ENCODE measurements around the gene BDP1.
"Not testable (repeated sequence)": the region's sequence is repeated elsewhere in the genome, so short reads cannot be mapped to it uniquely, and the experiment has no call there.

BDP1 gene

DNA sequence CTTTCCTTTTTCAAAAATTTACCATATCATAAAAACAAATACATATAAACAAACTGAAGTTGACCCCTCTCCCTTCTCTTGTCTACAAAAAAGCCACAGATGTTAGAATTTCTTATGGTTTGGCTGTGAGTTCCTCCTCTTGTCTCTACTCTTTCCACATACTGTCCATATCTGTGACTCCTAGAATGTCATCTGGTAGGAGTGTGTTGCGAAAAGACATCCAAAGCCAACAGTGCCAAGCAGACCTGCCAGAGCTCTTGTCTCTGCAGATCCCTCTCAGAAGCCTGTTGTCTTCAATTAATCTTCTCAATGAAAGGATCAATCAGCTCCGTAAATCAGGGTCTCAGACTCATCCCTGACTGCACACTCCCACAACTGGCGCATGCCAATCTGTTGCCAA is 31.6 kb upstream of the BDP1 start:
- H2AFZ ChIP-seq (ENCODE audit: low read length); H3K4me3 ChIP-seq (ENCODE audit: low read depth, low read length, poor library complexity, severe bottlenecking); H3F3A ChIP-seq (ENCODE audit: insufficient read depth, low read length); H3K9me2 ChIP-seq (ENCODE audit: low read depth, low read length); H3K27ac ChIP-seq (ENCODE audit: low read depth, low read length, poor library complexity, severe bottlenecking); H3K9me3 ChIP-seq (ENCODE audit: low read length); H3K4me2 ChIP-seq (ENCODE audit: low read length); H4K20me1 ChIP-seq (ENCODE audit: insufficient read depth, low read length); H3K36me3 ChIP-seq (ENCODE audit: insufficient read depth, low read length); H3K27me3 ChIP-seq (ENCODE audit: insufficient read depth, low read length); H3K9ac ChIP-seq (ENCODE audit: low read length); H3K4me1 ChIP-seq (ENCODE audit: insufficient read depth, low read length, severe bottlenecking); H3K79me2 ChIP-seq (ENCODE audit: insufficient read depth, low read length): not testable (repeated sequence)

DNA sequence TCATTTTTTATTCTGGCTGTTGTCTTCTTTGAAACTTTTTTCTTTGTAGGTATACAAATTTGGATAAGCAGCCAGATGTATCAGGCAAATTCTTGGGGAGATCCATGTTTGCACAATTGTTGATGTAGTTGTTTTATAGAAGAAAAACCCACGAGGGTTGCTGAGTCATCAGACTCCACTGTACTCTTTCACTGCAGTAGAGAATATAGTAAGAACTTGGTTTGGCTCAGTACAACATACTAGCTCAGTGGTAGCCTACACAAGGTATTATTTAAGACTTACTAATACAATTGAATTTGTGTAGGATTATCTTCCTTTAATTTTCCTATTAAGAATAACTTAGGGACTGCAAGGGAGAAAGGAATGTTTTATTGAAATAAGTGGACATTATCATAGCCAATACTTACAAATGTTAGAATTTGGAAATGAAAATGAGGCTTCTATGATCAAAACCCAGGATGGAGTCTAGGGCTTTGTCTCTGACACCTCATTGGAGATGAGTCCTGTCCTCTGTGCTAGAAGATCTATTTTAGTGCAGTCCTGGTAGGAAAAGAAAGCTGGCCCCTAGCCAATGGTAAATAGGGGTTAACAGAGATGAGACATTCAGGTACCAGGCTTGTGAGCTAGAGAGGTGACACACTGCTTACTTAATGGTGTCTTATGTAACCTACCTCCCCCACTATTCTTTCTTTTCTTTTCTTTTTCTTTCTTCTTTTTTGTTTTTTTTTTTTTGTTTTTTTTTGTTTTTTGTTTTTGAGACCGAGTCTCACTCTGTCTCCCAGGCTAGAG is 28.6 kb upstream of the BDP1 start:
- not testable (repeated sequence) for H3K79me2 ChIP-seq (ENCODE audit: insufficient read depth, low read length); H3K27ac ChIP-seq (ENCODE audit: low read depth, low read length, poor library complexity, severe bottlenecking); H3K9ac ChIP-seq (ENCODE audit: low read length); H3K36me3 ChIP-seq (ENCODE audit: insufficient read depth, low read length); H4K20me1 ChIP-seq (ENCODE audit: insufficient read depth, low read length); H3K9me3 ChIP-seq (ENCODE audit: low read length); H3K9me2 ChIP-seq (ENCODE audit: low read depth, low read length); H3K4me3 ChIP-seq (ENCODE audit: low read depth, low read length, poor library complexity, severe bottlenecking); H3K4me1 ChIP-seq (ENCODE audit: insufficient read depth, low read length, severe bottlenecking); H3K4me2 ChIP-seq (ENCODE audit: low read length); H2AFZ ChIP-seq (ENCODE audit: low read length); H3F3A ChIP-seq (ENCODE audit: insufficient read depth, low read length); H3K27me3 ChIP-seq (ENCODE audit: insufficient read depth, low read length)

DNA sequence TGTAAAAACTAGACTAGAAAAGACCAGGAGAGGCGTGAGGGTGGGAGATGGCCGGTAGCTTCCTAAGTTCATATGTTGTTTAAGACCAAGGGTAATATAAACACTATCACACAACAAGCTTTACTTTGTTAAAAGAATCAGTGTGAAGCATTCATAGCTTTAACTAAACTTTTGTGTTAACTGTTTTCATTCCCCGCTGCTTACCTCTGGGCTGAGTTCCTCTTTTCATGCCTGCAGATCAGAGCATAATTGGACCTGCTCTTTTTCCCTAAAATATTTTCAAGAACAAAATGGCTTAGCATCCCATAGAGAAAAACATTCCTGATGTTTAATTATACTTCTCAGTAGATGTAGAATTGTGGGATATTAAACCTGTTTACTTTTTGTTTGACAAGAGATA is 23.0 kb upstream of the BDP1 start:
- not testable (repeated sequence) for H3K4me3 ChIP-seq (ENCODE audit: low read depth, low read length, poor library complexity, severe bottlenecking); H3K36me3 ChIP-seq (ENCODE audit: insufficient read depth, low read length); H3K27ac ChIP-seq (ENCODE audit: low read depth, low read length, poor library complexity, severe bottlenecking); H3K9ac ChIP-seq (ENCODE audit: low read length); H3K9me3 ChIP-seq (ENCODE audit: low read length); H3K4me1 ChIP-seq (ENCODE audit: insufficient read depth, low read length, severe bottlenecking); H3F3A ChIP-seq (ENCODE audit: insufficient read depth, low read length); H3K27me3 ChIP-seq (ENCODE audit: insufficient read depth, low read length); H3K79me2 ChIP-seq (ENCODE audit: insufficient read depth, low read length); H3K4me2 ChIP-seq (ENCODE audit: low read length); H2AFZ ChIP-seq (ENCODE audit: low read length); H4K20me1 ChIP-seq (ENCODE audit: insufficient read depth, low read length); H3K9me2 ChIP-seq (ENCODE audit: low read depth, low read length)

DNA sequence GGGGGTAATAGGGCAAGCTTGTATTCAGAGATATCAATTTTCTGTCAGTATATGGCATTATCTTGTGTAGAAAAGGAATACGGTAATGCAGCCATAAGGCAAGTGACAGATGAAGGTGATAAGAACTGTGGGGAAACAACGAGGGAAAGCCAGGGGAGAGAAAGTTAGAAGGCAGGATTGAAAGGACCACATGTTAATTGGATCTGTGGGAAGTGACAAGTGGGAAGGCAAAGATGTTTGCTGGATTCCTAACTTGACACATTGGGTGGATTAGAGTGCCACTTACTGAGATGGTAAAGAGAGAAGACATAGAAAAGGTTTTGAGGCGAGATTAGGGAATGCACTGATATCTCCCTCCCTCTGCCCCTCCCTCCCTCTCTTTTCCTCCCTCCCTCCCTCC is 20.6 kb upstream of the BDP1 start:
- not testable (repeated sequence) for H3K4me1 ChIP-seq (ENCODE audit: insufficient read depth, low read length, severe bottlenecking); H3K27me3 ChIP-seq (ENCODE audit: insufficient read depth, low read length); H3K9me2 ChIP-seq (ENCODE audit: low read depth, low read length); H3K4me2 ChIP-seq (ENCODE audit: low read length); H4K20me1 ChIP-seq (ENCODE audit: insufficient read depth, low read length); H3K27ac ChIP-seq (ENCODE audit: low read depth, low read length, poor library complexity, severe bottlenecking); H3F3A ChIP-seq (ENCODE audit: insufficient read depth, low read length); H3K4me3 ChIP-seq (ENCODE audit: low read depth, low read length, poor library complexity, severe bottlenecking); H3K79me2 ChIP-seq (ENCODE audit: insufficient read depth, low read length); H3K36me3 ChIP-seq (ENCODE audit: insufficient read depth, low read length); H3K9ac ChIP-seq (ENCODE audit: low read length); H3K9me3 ChIP-seq (ENCODE audit: low read length); H2AFZ ChIP-seq (ENCODE audit: low read length)

DNA sequence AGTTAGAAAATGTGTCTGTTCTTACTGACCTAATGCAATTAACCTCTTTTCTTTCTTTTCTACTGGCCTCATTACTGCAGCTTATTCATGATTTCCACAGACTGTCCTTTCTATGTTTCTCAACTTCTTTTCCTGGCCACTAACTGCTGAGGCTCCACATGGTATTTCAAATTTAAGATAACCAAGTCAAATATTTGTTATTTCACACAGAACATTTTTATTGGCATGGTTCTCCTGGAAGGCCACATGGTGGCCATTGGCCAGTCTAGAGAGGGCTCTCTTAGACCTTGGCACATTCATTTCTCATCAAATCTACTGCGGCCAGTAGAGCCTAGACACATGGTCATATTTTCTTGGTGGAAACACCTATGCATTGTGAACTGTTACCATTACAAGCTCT is 13.9 kb upstream of the BDP1 start:
- not testable (repeated sequence) for H4K20me1 ChIP-seq (ENCODE audit: insufficient read depth, low read length); H3K4me1 ChIP-seq (ENCODE audit: insufficient read depth, low read length, severe bottlenecking); H3K36me3 ChIP-seq (ENCODE audit: insufficient read depth, low read length); H3K27ac ChIP-seq (ENCODE audit: low read depth, low read length, poor library complexity, severe bottlenecking); H2AFZ ChIP-seq (ENCODE audit: low read length); H3K79me2 ChIP-seq (ENCODE audit: insufficient read depth, low read length); H3K4me3 ChIP-seq (ENCODE audit: low read depth, low read length, poor library complexity, severe bottlenecking); H3K9ac ChIP-seq (ENCODE audit: low read length); H3K4me2 ChIP-seq (ENCODE audit: low read length); H3K27me3 ChIP-seq (ENCODE audit: insufficient read depth, low read length); H3K9me3 ChIP-seq (ENCODE audit: low read length); H3K9me2 ChIP-seq (ENCODE audit: low read depth, low read length); H3F3A ChIP-seq (ENCODE audit: insufficient read depth, low read length)

DNA sequence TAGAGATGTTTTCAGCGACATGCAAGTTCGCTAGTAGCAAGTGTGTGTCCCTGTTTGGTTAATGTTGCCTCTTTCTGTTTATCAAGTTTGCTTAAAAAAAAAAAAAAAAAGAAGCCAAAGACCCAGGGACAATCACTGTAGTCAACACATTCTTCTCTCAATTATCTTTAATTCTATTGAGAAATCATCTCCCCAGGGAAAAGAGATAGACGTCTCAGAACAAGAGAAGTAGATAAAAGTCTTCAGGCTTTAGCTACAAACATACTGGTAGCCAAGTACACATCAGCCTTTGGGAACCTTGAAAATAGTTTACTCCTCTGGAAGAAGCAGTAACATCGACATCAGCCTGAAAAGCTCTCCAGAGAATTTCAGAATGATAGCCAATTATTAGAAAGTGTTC is 11.6 kb upstream of the BDP1 start:
- H3K4me2 ChIP-seq (ENCODE audit: low read length); H3K9ac ChIP-seq (ENCODE audit: low read length); H3K9me3 ChIP-seq (ENCODE audit: low read length); H3K9me2 ChIP-seq (ENCODE audit: low read depth, low read length); H3K27ac ChIP-seq (ENCODE audit: low read depth, low read length, poor library complexity, severe bottlenecking); H3K36me3 ChIP-seq (ENCODE audit: insufficient read depth, low read length); H3K4me3 ChIP-seq (ENCODE audit: low read depth, low read length, poor library complexity, severe bottlenecking); H3K79me2 ChIP-seq (ENCODE audit: insufficient read depth, low read length); H3K4me1 ChIP-seq (ENCODE audit: insufficient read depth, low read length, severe bottlenecking); H2AFZ ChIP-seq (ENCODE audit: low read length); H3K27me3 ChIP-seq (ENCODE audit: insufficient read depth, low read length); H4K20me1 ChIP-seq (ENCODE audit: insufficient read depth, low read length); H3F3A ChIP-seq (ENCODE audit: insufficient read depth, low read length): not testable (repeated sequence)

DNA sequence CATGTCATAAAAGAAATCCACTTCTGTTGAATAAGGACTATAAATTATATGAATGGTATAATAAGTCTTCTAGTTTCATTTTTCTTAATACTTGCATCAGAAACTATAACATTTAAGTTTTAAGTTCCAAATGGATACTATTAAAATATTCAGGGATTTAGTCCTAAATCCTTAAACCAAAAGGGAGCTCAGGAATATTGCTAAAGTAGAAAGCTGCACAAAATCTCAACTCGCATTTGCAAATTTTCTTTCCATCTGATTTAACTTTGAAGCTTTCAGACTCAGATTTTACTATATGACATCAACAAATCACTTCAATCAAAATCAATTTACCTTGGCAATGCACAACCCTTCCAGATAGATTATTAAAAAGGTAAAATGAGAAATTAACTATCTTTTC is 10.4 kb upstream of the BDP1 start:
- not testable (repeated sequence) for H3K79me2 ChIP-seq (ENCODE audit: insufficient read depth, low read length); H3K9me2 ChIP-seq (ENCODE audit: low read depth, low read length); H3K27ac ChIP-seq (ENCODE audit: low read depth, low read length, poor library complexity, severe bottlenecking); H3K4me1 ChIP-seq (ENCODE audit: insufficient read depth, low read length, severe bottlenecking); H3F3A ChIP-seq (ENCODE audit: insufficient read depth, low read length); H3K36me3 ChIP-seq (ENCODE audit: insufficient read depth, low read length); H3K9ac ChIP-seq (ENCODE audit: low read length); H3K27me3 ChIP-seq (ENCODE audit: insufficient read depth, low read length); H3K4me2 ChIP-seq (ENCODE audit: low read length); H2AFZ ChIP-seq (ENCODE audit: low read length); H4K20me1 ChIP-seq (ENCODE audit: insufficient read depth, low read length); H3K4me3 ChIP-seq (ENCODE audit: low read depth, low read length, poor library complexity, severe bottlenecking); H3K9me3 ChIP-seq (ENCODE audit: low read length)
